Spinal cord (tissue), 10 donors: Measurements from ENCODE around the gene TNIP2. TPM values are rescaled to one million over a fixed set of nuclear protein-coding genes. Genes with fewer than 3 reads are reported as not detected.

ENCODE experiments used
- DNase-seq, 6 donors: peaks; one replicate each; pipeline versions ENCODE4 v3.0.0 to v3.0.0-alpha.2; 2013 to 2015; ENCODE audit warnings: low spot score in 6 of 6, low read depth in 4 of 6
- H3K27ac ChIP-seq: one replicate; pipeline ENCODE4 v1.5.1; 2013; ENCODE audit warnings: low read depth, low read length, control low read depth
- H3K27me3 ChIP-seq: one replicate; pipeline ENCODE4 v1.6.1; 2013; ENCODE audit warnings: low read length; ENCODE audit not compliant: control insufficient read depth, insufficient read depth
- H3K36me3 ChIP-seq: one replicate; pipeline ENCODE4 v1.6.1; 2013; ENCODE audit warnings: low read length; ENCODE audit not compliant: control insufficient read depth, insufficient read depth
- H3K4me1 ChIP-seq: one replicate; pipeline ENCODE4 v1.6.1; 2013; ENCODE audit warnings: low read length; ENCODE audit not compliant: control insufficient read depth, insufficient read depth
- H3K4me3 ChIP-seq: one replicate; pipeline ENCODE4 v1.5.1; 2013; ENCODE audit warnings: low read depth, low read length, control low read depth
- H3K9me3 ChIP-seq: one replicate; pipeline ENCODE4 v1.6.1; 2013; ENCODE audit warnings: low read length; ENCODE audit not compliant: control insufficient read depth, insufficient read depth
- WGBS: methylation state at CpG from one replicate; pipeline ENCODE4 v1.1.5; 2013; ENCODE audit warnings: missing lambda C conversion rate; ENCODE audit not compliant: insufficient coverage; 5-methylcytosine and 5-hydroxymethylcytosine counted together
- polyA plus RNA-seq, 2 donors: library from polyadenylated mRNA; unstranded; fragments of 120-200 nt; gene quantifications; one replicate each; pipeline ENCODE4 v1.2.1, GENCODE V29; 2013; ENCODE audit not compliant: insufficient read length in 2 of 2
- total RNA-seq, 2 donors: library from RNA; depleted of rRNA in 1 of 2; stranded (reverse); fragments of 120-200 nt in 1 of 2; fragments of >200 nt in 1 of 2; gene quantifications; one replicate each; pipeline versions ENCODE4 v1.2.3 to v1.2.4, GENCODE V29; 2013 to 2014
- donor health status: healthy.

Gene TNIP2
- total and polyA plus RNA-seq, 4 donors: 6.6 to 18.6 (median 17.2) TPM

DNA sequence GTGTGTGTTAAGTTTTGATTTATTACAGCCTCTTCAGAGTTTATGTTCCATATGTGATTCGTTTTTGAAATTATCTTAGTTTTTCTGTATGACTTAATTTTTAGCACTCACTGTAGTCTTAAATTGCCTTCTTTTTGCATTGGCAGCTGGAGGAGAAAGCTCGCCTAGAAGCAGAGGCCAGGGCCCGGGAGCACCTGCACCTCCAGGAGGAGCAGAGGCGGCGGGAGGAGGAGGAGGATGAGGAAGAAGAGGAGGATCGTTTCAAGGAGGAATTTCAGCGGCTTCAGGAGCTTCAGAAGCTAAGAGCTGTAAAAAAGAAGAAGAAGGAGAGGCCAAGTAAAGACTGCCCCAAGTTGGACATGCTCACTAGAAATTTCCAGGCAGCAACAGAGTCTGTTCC, 56.6 kb downstream of the TNIP2 start:
- Histone ChIP-seq H3K27ac (no peak overlapping the region), H3K9me3 (no peaks in the 10 kb centered on the region), H3K27me3 (no peaks in the 10 kb centered on the region), H3K4me3 (no peak overlapping the region), H3K36me3 (peaks cover 86% of the 10 kb centered on the region), H3K4me1 (no peaks in the 10 kb centered on the region)
- no peak for DNase-seq
- 93% methylated on average over 5 of the region's 7 CpGs for WGBS

DNA sequence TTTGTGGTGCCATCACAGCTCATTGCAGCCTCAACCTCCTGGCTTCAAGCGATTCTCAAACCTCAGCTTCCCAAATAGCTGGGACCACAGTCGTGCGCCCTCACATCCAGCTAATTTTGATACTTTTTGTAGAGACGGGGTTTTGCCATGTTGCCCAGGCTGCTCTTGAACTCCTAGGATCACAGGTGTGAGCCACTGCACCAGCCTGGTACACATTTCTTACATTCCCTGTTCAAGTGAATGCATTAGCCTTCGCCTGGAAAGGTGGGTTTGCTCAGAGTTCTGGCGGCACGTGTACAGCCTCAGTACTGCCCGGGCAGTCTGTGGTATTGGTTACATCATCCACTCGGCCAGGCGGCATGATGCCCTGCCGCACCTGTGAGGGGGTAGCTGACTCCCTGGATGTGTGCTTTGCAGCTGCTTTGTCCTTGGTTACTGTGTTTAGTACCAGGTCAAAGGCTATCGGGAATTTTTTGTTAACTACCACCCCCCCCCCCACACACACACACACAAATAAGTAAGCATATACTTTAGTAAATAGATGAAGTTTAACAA, 57.1 kb downstream of the TNIP2 start:
- Histone ChIP-seq H3K4me1 (no peaks in the 10 kb centered on the region), H3K27me3 (no peaks in the 10 kb centered on the region), H3K27ac (no peak overlapping the region)

DNA sequence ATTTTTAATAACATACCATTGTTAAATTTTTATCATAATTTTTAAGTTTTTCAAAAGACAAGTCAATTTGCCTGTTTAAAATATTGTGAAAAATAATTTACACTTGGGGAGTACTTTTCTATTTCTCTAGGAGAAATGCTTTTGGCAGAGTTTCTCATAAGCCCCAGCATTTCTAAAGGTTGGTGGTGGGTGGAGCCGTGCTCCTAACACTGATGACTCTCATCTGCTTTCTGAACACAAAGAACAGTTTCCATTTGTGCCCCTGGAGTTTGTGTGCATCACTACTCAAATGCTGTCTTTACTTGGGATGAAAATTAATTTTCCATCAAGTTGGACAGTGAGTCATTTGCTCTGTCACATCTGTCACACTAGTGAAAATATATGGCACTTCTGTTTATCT, 57.6 kb downstream of the TNIP2 start:
- Histone ChIP-seq H3K4me1 (no peaks in the 10 kb centered on the region), H3K36me3 (peaks cover 85% of the 10 kb centered on the region), H3K9me3 (no peaks in the 10 kb centered on the region), H3K27me3 (no peaks in the 10 kb centered on the region), H3K27ac (no peak overlapping the region), H3K4me3 (no peak overlapping the region)
- DNase-seq: no peak
- 40% methylated on average over 1 of the region's 1 CpG for WGBS

More for the DNA sequence above, 57.1 kb downstream of the TNIP2 start:
- peaks cover 85% of the 10 kb centered on the region for H3K36me3 ChIP-seq
- H3K4me3 ChIP-seq: no peak overlapping the region
- WGBS: 94% methylated on average over 6 of the region's 12 CpGs
- DNase-seq: no peak
- no peaks in the 10 kb centered on the region for H3K9me3 ChIP-seq

DNA sequence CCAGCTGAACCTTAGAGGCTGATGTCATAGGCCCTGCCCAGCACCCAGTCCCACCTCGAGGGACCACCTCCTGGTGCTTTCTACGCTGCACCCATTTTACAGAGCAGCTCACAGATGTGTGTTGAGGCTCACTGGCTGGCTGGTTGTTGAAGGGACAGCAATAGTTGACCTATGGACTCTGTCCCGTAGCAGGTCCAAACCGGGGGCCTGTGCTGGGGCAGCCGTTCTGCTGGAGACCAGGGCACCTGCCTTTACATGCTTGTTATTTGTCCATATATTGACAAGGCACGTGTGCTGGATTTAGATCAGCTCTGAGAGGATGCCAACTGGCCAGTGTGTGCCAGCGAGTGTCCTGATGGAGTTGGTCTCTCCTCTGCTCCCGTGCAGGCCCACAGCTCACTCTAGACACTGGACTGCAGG, 58.1 kb downstream of the TNIP2 start:
- Histone ChIP-seq H3K4me3 (no peak overlapping the region), H3K27ac (no peak overlapping the region), H3K36me3 (peaks cover 85% of the 10 kb centered on the region), H3K27me3 (no peaks in the 10 kb centered on the region), H3K4me1 (no peaks in the 10 kb centered on the region), H3K9me3 (no peaks in the 10 kb centered on the region)
- no peak for DNase-seq
- WGBS: 92% methylated on average over 6 of the region's 8 CpGs

DNA sequence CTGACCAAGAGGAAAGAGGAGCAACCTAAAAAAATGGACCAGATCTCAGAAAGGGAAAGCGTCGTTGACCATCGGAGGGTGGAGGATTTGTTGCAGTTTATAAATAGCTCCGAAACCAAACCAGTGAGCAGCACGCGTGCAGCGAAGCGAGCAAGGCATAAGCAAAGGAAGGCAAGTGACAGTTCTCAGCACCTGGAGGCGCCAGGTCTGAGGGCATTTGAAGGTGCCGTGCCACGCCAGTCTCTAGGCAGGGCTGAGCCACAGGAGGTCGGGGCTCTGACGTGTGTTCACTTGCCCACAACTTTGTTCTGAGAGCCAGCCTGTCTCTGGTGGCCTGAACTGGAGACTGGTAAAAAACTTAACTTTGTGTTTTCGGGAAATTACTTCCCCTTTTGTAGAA, 59.7 kb downstream of the TNIP2 start:
- Histone ChIP-seq H3K27me3 (no peaks in the 10 kb centered on the region), H3K36me3 (peaks cover 77% of the 10 kb centered on the region)
- 93% methylated on average over 13 of the region's 14 CpGs for WGBS

DNA sequence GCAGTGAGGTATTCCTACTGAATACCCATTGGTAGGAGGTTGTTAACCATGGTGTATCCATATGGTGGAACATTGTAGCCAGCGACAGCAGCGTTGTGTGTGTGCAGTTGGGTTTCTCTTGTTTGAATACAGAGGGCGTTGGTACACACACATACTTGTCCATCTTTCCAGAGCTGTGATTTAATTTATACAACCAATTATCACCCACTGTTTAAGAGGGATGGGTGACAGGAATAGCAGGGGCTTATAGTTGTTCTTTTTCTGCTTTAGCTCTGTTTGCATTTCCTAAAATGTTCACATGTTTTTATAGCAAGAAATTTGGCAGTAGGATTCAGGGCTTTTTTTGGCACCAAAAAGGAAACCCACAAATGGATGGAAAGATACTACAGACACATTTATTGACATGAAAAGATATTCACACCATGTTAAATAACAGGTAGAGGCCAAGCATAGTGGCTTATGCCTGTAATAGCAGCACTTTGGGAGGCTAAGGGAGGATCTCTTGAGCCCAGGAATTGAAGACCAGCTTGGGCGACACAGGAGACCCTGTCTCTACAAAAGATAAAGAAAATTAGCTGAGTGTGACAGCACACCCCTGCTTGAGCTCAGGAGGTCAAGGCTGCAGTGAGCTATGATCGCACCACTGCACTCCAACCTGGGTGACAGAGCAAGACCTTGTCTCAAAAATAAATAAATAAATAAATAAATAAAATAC, 60.6 kb downstream of the TNIP2 start:
- WGBS: 100% methylated on average over 1 of the region's 5 CpGs
- Histone ChIP-seq H3K9me3 (no peaks in the 10 kb centered on the region), H3K36me3 (peaks cover 80% of the 10 kb centered on the region), H3K4me1 (no peaks in the 10 kb centered on the region), H3K27me3 (no peaks in the 10 kb centered on the region), H3K4me3 (no peak overlapping the region), H3K27ac (no peak overlapping the region)
- DNase-seq: peak in 1 of 6 donors; percentile 68

More for the DNA sequence above, 59.7 kb downstream of the TNIP2 start:
- H3K9me3 ChIP-seq: no peaks in the 10 kb centered on the region
- H3K4me1 ChIP-seq: no peaks in the 10 kb centered on the region
- no peak for DNase-seq
- H3K4me3 ChIP-seq: no peak overlapping the region
- H3K27ac ChIP-seq: no peak overlapping the region

DNA sequence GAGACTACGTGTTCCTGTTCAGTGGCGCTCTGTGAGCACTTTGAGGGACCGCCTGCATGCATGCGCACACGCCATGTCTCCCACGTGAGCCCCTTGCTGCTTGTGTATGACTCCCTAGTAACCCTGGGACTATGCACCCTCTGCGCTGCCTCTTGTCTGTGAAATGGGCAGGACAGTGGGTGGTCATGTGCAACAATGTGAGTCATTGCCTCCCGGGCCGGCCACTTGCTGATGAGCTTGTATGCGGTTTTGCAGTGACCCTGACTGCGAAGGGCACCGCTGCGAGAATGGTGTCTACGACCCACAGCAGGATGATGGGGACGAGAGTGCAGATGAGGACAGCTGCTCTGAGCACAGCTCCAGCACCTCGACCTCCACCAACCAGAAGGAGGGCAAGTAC, 61.4 kb downstream of the TNIP2 start:
- Histone ChIP-seq H3K36me3 (peaks cover 80% of the 10 kb centered on the region), H3K4me1 (no peaks in the 10 kb centered on the region), H3K4me3 (no peak overlapping the region), H3K9me3 (no peaks in the 10 kb centered on the region), H3K27me3 (no peaks in the 10 kb centered on the region), H3K27ac (no peak overlapping the region)
- DNase-seq: no peak
- 89% methylated on average over 16 of the region's 16 CpGs for WGBS

DNA sequence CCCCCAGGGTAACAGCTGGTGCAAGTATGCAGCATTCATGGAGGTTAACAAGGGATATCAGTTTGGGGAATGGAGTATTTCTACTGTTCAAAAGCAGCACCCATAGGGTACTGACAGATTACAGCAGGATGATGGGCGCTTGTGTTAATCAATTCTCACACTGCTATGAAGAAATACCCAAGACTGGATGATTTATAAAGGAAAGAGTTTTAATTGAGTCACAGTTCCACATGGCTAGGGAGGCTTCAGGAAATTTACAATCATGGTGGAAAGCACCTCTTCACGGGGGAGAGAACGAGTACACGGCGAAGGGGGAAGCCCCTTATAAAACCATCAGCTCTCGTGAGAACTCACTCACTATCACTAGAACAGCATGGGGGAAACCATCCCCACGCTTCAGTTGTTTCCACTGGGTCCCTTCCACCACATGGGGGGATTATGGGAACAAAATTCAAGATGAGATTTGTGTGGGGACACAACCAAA, 64.1 kb downstream of the TNIP2 start:
- no CpG with 5 or more reads among the region's 7 CpGs for WGBS
- H3K27me3 ChIP-seq: no peaks in the 10 kb centered on the region
- DNase-seq: no peak
- H3K9me3 ChIP-seq: no peaks in the 10 kb centered on the region
- H3K4me3 ChIP-seq: no peak overlapping the region
- H3K36me3 ChIP-seq: peaks cover 77% of the 10 kb centered on the region
- H3K27ac ChIP-seq: no peak overlapping the region
- H3K4me1 ChIP-seq: no peaks in the 10 kb centered on the region
